ENCODE data around the gene GRXCR1.

- TF ChIP-seq CTCF (conservative IDR thresholded peaks at IDR 0.05 in 1 of 2, IDR thresholded peaks at IDR 0.05 in 1 of 2; ENCODE audit: low read depth in 1 of 2, low read length in 2 of 2) (no peak), EZH2 (IDR thresholded peaks at IDR 0.05; ENCODE audit: low read length, missing control alignments) (no peak)
Observed at GRCh38 chr4:42915484-42915883, 23.0 kb downstream of the GRXCR1 start.
